ENCODE data around the gene ACADM.
"Not testable (repeated sequence)": the region's sequence is repeated elsewhere in the genome, so short reads cannot be mapped to it uniquely, and the experiment has no call there.

The ACADM gene

GRCh38 chr1:75794382-75794781 is 69.9 kb downstream of the ACADM start:
- DNase-seq (ENCODE audit: low read depth in 1 of 2, low spot score in 1 of 2): no peak

DNA sequence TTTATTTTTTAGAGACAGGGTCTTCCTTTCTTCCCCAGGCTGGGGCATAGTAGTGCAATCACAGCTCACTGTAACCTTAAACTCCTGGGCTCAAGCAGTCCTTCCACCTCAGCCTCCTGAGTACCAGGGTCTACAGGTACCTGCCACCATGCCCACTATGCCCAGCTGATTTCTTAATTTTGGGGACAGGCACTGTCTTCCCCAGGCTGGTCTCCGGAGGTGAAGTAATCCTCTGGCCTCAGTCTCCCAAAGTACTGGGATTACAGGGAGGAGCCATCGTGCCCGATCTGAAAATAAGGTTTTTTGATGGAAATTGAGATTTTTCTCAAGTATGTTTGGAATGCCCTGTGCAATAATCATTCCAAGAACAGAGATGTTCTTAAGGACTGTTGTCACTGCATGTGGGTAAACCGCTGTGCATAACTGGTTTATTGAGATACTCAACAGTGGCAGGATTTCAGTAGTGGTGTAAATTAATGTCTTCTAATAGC is 71.2 kb downstream of the ACADM start:
- DNase-seq (ENCODE audit: low read depth in 1 of 2, low spot score in 1 of 2): no peak

DNA sequence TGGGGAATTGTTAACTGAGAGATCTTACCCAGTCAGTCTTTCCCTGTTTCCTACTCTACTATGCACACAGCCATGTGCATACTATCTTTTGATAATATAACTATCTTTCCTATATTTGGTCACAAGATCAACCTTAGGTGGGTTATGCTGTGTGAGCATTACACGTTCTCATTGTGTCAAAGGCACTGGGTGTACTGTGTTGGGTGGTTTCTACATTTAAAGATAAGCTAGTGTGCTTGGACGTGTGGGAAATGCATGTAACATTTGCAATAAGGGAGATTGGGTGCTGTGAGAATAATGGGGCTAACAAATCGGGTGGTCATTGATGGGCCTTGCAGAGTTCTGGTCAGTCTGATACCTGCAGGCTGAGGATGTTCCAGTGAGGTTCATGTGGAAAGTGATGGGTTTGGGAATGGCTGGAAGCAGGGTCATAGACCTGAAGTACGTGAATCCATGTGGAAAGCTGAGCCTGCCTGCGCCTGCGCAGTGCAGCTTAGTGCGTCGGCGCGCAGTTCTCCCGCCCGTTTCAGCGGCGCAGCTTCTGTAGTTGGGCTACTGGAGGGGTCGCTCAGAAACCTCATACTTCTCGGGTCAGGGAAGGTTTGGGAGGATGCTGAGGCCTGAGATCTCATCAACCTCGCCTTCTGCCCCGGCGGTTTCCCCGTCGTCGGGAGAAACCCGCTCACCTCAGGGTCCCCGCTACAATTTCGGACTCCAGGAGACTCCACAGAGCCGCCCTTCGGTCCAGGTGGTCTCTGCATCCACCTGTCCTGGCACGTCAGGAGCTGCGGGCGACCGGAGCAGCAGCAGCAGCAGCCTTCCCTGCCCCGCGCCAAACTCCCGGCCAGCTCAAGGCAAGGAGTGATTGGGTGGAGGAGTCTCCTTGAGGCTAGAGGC is 72.1 kb downstream of the ACADM start, which contains the start of gene MSH4:
MSH4 (plus strand) TSS at position 507 of the 897 bp plus-strand sequence; CDS start at position 611, 104 bp downstream.
- no peak for DNase-seq (ENCODE audit: low read depth in 1 of 2, low spot score in 1 of 2)

- DNase-seq (ENCODE audit: low read depth in 1 of 2, low spot score in 1 of 2): no peak
Observed at GRCh38 chr1:75797273-75797588, 72.7 kb downstream of the ACADM start.

DNA sequence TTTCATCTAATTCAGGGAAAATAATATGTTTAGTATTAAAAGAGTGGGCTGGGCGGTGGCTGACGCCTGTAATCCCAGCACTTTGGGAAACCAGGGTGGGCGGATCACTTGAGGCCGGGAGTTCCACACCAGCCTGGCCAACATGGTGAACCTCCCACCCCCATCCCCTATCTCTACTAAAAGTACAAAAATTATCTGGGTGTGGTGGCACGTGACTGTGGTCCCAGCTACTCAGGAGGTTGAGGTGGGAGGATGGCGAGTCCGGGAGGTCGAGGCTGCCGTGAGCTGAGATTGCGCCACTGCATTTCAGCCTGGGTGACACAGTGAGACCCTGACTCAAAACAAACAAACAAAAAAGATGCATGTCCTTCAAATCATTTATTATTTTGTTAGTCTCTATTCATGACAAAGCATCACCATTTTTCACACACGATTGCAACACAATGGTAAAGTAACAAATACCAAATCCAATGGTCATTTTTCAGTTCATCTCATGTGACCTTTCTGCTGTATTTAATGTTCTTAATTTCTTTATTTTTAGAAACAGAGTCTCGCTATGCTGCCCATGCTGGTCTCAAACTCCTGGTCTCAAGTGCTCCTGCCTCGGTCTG is 73.2 kb downstream of the ACADM start:
- no peak for DNase-seq (ENCODE audit: low read depth in 1 of 2, low spot score in 1 of 2)

- not testable (repeated sequence) for DNase-seq (ENCODE audit: low read depth in 1 of 2, low spot score in 1 of 2)
Observed at GRCh38 chr1:75801480-75801879, 77.0 kb downstream of the ACADM start.

DNA sequence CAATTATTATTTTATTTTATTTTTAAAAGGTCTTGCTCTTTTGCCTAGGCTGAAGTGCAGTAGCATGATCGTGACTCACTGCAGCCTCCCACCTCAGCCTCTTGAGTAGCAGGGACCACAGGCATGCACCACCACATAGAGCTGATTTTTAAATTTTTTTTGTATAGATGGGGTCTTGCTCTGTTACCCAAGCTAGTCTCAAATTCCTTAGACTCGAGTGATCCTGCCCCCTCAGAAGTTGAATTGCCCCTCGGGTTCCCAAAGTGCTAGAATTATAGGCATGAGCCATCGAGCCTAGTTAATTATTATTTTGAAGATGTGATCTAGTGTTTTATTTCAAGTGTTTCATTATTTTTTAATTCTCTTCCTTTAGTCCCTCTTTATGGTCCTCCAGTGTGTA is 84.4 kb downstream of the ACADM start:
- DNase-seq (ENCODE audit: low read depth in 1 of 2, low spot score in 1 of 2): no peak

- DNase-seq (ENCODE audit: low read depth in 1 of 2, low spot score in 1 of 2): not testable (repeated sequence)
Observed at GRCh38 chr1:75810113-75810512, 85.6 kb downstream of the ACADM start.

DNA sequence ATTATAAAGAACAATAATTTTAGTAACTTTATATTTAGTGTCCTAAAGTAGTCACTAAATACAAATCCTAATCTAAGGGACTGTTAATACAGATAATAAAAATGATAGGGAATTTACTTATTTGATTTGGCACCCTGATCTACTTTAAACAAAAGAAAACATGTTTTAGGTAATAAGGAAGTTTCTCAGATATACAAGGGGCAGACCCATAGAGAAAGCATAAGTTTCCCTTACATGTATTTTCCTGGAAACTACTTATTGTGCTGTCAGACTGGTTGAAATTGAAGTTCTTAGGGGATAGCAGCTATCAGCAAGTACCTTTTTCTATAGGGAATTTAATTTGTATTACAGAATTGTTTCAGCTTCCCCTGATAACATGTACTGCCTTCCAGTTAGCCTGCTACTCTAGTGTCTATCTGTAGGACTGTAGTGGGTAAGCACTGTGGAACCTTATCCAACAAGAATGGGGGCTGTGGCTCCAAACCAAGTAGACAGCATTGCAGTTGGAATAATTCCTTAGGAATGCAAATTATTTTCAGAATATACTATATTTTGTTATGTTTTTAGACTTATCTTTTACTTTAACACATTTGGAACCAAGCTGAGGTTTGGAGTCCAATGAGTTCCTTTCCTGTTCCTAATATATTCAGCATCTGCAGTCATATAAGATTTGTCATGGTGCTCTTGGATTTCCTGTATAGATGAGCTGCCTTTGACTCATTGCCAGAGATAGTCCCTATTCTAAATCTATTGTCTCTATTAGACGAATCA is 86.9 kb downstream of the ACADM start:
- no peak for DNase-seq (ENCODE audit: low read depth in 1 of 2, low spot score in 1 of 2)

- DNase-seq (ENCODE audit: low read depth in 1 of 2, low spot score in 1 of 2): no peak
Observed at GRCh38 chr1:75812065-75812464, 87.6 kb downstream of the ACADM start.

Data from stimulated activated CD4-positive, alpha-beta T cell treated with anti-CD3 and anti-CD28 coated beads, Interleukin-15, amount 100 ng/mL, for 1 hour (primary cell).